SK-N-SH (cell line): ENCODE data around the gene LMNTD2. TPM values are rescaled to one million over a fixed set of nuclear protein-coding genes. Genes with fewer than 3 reads are reported as not detected.
A peak's percentile ranks its signal among the peaks of the same experiment; 100 is the strongest.

ENCODE experiments used
- CTCF ChIA-PET: fragments of 300-600, 350-600 bp; formaldehyde crosslinking; extraction: SDS; loops from one replicate; lab custom pipeline; 2021; lab: Yijun Ruan, JAX
- POLR2A ChIA-PET: fragments of 350-600 bp; sonication (Branson Sonifier 250); formaldehyde crosslinking; extraction: SDS; loops from one replicate; lab custom pipeline; 2020; ENCODE audit warnings: antibody characterized with exemption, inconsistent platforms; lab: Yijun Ruan, JAX
- DNase-seq: peaks from one replicate; pipeline ENCODE4 v3.0.0; 2012
- H2AFZ ChIP-seq: fragments of 200-600 bp; sonication (generic); 2 replicates; pipeline ENCODE4 v1.8.1; 2016; ENCODE audit warnings: antibody characterized with exemption, mild to moderate bottlenecking, low read depth
- H3F3A ChIP-seq: fragments of 200-600 bp; sonication (generic); replicated peaks from 2 replicates; pipeline ENCODE3; 2016; ENCODE audit warnings: antibody characterized with exemption, mild to moderate bottlenecking; ENCODE audit not compliant: insufficient read depth
- H3K27ac ChIP-seq, 2 experiments: fragments of 200-500 bp in 1 of 2; fragments of 200-600 bp in 1 of 2; sonication (Bioruptor generic) in 1 of 2; sonication (generic), shearing (Covaris generic) in 1 of 2; 2 replicates each; pipeline versions ENCODE4 v1.5.1 to v1.6.1; 2014 to 2016; ENCODE audit warnings: low read depth in 2 of 2, inconsistent platforms in 1 of 2, low read length in 1 of 2, mild to moderate bottlenecking in 1 of 2, mixed read lengths in 1 of 2
- H3K27me3 ChIP-seq: fragments of 200-600 bp; sonication (generic), shearing (Covaris generic); 2 replicates; pipeline ENCODE4 v1.6.1; 2016; ENCODE audit warnings: mixed run types; ENCODE audit not compliant: insufficient read depth
- H3K36me3 ChIP-seq, 2 experiments: fragments of 200-500 bp in 1 of 2; fragments of 200-600 bp in 1 of 2; sonication (Bioruptor generic) in 1 of 2; sonication (generic) in 1 of 2; replicated peaks in 1 of 2; 2 replicates each; pipeline versions ENCODE3 to v1.5.1; 2014 to 2016; ENCODE audit warnings: low read length in 1 of 2, mild to moderate bottlenecking in 1 of 2; ENCODE audit not compliant: insufficient read depth in 2 of 2, control insufficient read depth in 1 of 2
- H3K4me1 ChIP-seq, 2 experiments: fragments of 200-500 bp in 1 of 2; fragments of 200-600 bp in 1 of 2; sonication (Bioruptor generic) in 1 of 2; sonication (generic), shearing (Covaris generic) in 1 of 2; 2 replicates each; pipeline versions ENCODE4 v1.5.1 to v1.6.1; 2014 to 2016; ENCODE audit warnings: low read depth in 1 of 2, low read length in 1 of 2, mixed run types in 1 of 2; ENCODE audit not compliant: insufficient read depth in 2 of 2, control insufficient read depth in 1 of 2
- H3K4me2 ChIP-seq: fragments of 200-600 bp; sonication (generic), shearing (Covaris generic); 2 replicates; pipeline ENCODE4 v1.6.1; 2017; ENCODE audit warnings: mixed run types
- H3K4me3 ChIP-seq, 2 experiments: fragments of 200-500 bp in 1 of 2; fragments of 200-600 bp in 1 of 2; sonication (Bioruptor generic) in 1 of 2; sonication (generic), shearing (Covaris generic) in 1 of 2; 2 replicates each; pipeline versions ENCODE4 v1.5.1 to v1.8.1; 2014 to 2016; ENCODE audit warnings: low read depth in 2 of 2, inconsistent platforms in 1 of 2, low read length in 1 of 2, mild to moderate bottlenecking in 1 of 2, mixed read lengths in 1 of 2, moderate library complexity in 1 of 2
- H3K79me2 ChIP-seq: fragments of 200-600 bp; sonication (generic); 2 replicates; pipeline ENCODE4 v1.8.1; 2017; ENCODE audit warnings: mild to moderate bottlenecking; ENCODE audit not compliant: insufficient read depth
- H3K9ac ChIP-seq: fragments of 200-600 bp; sonication (generic); 2 replicates; pipeline ENCODE4 v1.6.1; 2017; ENCODE audit warnings: mixed run types
- H3K9me2 ChIP-seq: fragments of 200-600 bp; sonication (generic); 2 replicates; pipeline ENCODE4 v1.6.1; 2017; ENCODE audit warnings: mixed run types
- H3K9me3 ChIP-seq: fragments of 200-600 bp; sonication (generic); 2 replicates; pipeline ENCODE4 v1.6.1; 2017; ENCODE audit warnings: mixed run types, mild to moderate bottlenecking, moderate library complexity
- H4K20me1 ChIP-seq: fragments of 200-600 bp; sonication (generic); 2 replicates; pipeline ENCODE4 v1.6.1; 2017; ENCODE audit warnings: mild to moderate bottlenecking, mixed run types; ENCODE audit not compliant: insufficient read depth
- CHD2 ChIP-seq: fragments of 150-350 bp; IDR thresholded peaks from 2 replicates; pipeline ENCODE4 v1.6.1; 2018; ENCODE audit warnings: low read length; ENCODE audit not compliant: partially characterized antibody
- ELF1 ChIP-seq: IDR thresholded peaks from 2 replicates; pipeline ENCODE4 v1.4.0; 2012
- EP300 ChIP-seq, 2 experiments: IDR thresholded peaks; 2 replicates each; pipeline versions ENCODE4 v1.4.0 to v1.6.1; 2012; ENCODE audit warnings: borderline replicate concordance in 1 of 2, low read depth in 1 of 2, low read length in 1 of 2
- FOSL2 ChIP-seq: IDR thresholded peaks from 2 replicates; pipeline ENCODE4 v1.4.0; 2012; ENCODE audit warnings: low read depth, mild to moderate bottlenecking, moderate library complexity, borderline replicate concordance
- FOXJ3 ChIP-seq: sonication (generic); formaldehyde crosslinking; IDR thresholded peaks from 2 replicates; pipeline ENCODE4 v1.5.1; 2020; ENCODE audit warnings: mild to moderate bottlenecking, missing genetic modification reagents
- GABPA ChIP-seq: IDR thresholded peaks from 2 replicates; pipeline ENCODE4 v1.4.0; 2012; ENCODE audit warnings: low read depth, mild to moderate bottlenecking
- GATA2 ChIP-seq: sonication (generic); formaldehyde crosslinking; IDR thresholded peaks from 2 replicates; pipeline ENCODE4 v1.5.0; 2020; ENCODE audit warnings: mild to moderate bottlenecking, missing genetic modification reagents
- JUND ChIP-seq: IDR thresholded peaks from 2 replicates; pipeline ENCODE4 v1.4.0; 2012
- MEF2A ChIP-seq: IDR thresholded peaks from 2 replicates; pipeline ENCODE4 v1.4.0; 2012; ENCODE audit warnings: low read depth, borderline replicate concordance
- MXI1 ChIP-seq: IDR thresholded peaks from 2 replicates; pipeline ENCODE4 v1.6.1; 2012; ENCODE audit warnings: mild to moderate bottlenecking, low read depth, low read length, improper control_type of control experiment
- NFIC ChIP-seq: IDR thresholded peaks from 2 replicates; pipeline ENCODE4 v1.4.0; 2012; ENCODE audit warnings: borderline replicate concordance
- POLR2AphosphoS5 ChIP-seq: IDR thresholded peaks from 2 replicates; pipeline ENCODE4 v1.6.1; 2012; ENCODE audit warnings: low read depth, low read length
- RAD21 ChIP-seq: IDR thresholded peaks from 2 replicates; pipeline ENCODE4 v1.6.1; 2012; ENCODE audit warnings: mild to moderate bottlenecking, low read length
- RCOR1 ChIP-seq: fragments of 150-350 bp; IDR thresholded peaks from 2 replicates; pipeline ENCODE4 v1.6.1; 2017; ENCODE audit warnings: antibody characterized with exemption, low read length
- SIN3A ChIP-seq: IDR thresholded peaks from 2 replicates; pipeline ENCODE4 v1.6.1; 2012; ENCODE audit warnings: low read depth, mild to moderate bottlenecking, low read length, moderate library complexity, borderline replicate concordance
- SMC3 ChIP-seq: IDR thresholded peaks from 2 replicates; pipeline ENCODE4 v1.6.1; 2012; ENCODE audit warnings: low read depth, low read length, improper control_type of control experiment
- TAF1 ChIP-seq: IDR thresholded peaks from 2 replicates; pipeline ENCODE4 v1.6.1; 2012; ENCODE audit warnings: low read depth, mild to moderate bottlenecking, low read length, moderate library complexity, borderline replicate concordance
- TCF12 ChIP-seq: IDR thresholded peaks from 2 replicates; pipeline ENCODE4 v1.4.0; 2012
- YY1 ChIP-seq: IDR thresholded peaks from 2 replicates; pipeline ENCODE4 v1.4.0; 2012; ENCODE audit warnings: low read depth, mild to moderate bottlenecking
- WGBS: methylation state at CpG from one replicate; pipeline ENCODE4 v1.1.6; 2017; ENCODE audit warnings: low lambda C conversion rate; 5-methylcytosine and 5-hydroxymethylcytosine counted together
- polyA plus RNA-seq, 3 experiments: library from polyadenylated mRNA; depleted of rRNA; stranded (reverse); fragments of >200 nt; gene quantifications; 2 replicates each; pipeline ENCODE4 v1.2.3, GENCODE V29; 2012
- TF ChIP-seq, protein P1 (sequence below): fragments of 150-350 bp; IDR thresholded peaks from 2 replicates; pipeline ENCODE4 v1.6.1; 2017; ENCODE audit warnings: antibody characterized with exemption, low read length, low read depth, borderline replicate concordance
- TF ChIP-seq, protein P2 (sequence below): fragments of 150-350 bp; IDR thresholded peaks from 2 replicates; pipeline ENCODE4 v1.6.1; 2016; ENCODE audit warnings: mild to moderate bottlenecking, low read depth, low read length
- TF ChIP-seq, protein P3 (sequence below): fragments of 200-600 bp; sonication (generic); IDR thresholded peaks from 2 replicates; pipeline ENCODE4 v1.6.1; 2017; ENCODE audit warnings: antibody characterized with exemption, mild to moderate bottlenecking, moderate library complexity
- TF ChIP-seq, protein P4 (sequence below): IDR thresholded peaks from 2 replicates; pipeline ENCODE4 v1.4.0; 2012; ENCODE audit warnings: low read depth, borderline replicate concordance

Gene LMNTD2
- polyA plus RNA-seq, 1 of the 3 experiments (the other 2 are of a cell fraction) = 2.4 TPM

DNA sequence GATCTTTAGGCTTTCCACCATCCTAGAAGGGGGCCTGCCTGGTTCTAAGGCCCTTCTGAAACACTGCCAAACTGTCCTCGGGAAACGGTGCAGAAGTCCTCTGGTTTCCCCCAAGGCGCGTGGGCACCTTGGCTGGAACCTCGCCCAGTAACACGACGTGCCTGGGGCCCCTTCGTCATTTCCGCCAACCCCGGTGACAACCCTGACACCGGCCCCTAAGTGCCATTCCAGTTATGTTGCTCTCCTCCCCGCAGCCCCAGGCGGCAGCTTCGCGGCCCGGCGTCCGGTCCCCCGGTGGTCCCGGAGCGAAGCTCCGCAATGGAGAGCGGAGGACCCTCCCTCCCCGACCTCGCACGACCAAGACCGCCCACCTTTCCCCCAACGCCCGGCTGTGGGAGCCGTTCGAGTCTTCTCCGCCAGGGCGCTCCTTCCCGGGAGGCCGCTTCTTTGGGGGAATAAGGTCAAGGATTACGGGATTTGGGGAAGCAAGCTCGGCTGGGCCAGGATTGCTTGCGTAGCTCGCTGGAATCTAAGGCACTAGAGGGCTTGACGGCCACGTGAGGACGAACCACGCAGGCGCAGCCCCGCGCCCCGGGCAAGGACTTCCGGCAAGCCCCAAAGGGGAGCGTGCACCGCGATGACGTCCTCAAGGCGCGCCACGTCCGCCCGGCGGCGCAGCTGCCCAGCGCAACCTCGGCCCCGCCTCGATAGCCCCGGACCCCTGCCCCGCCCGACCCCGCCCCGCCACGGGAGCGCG is 54.1 kb downstream of the LMNTD2 start (continued):
- peak; percentile 68 for TF ChIP-seq GABPA
- TF ChIP-seq TCF12 = no peak
- TF ChIP-seq SIN3A = peak; percentile 63
- no peak for TF ChIP-seq RCOR1
- TF ChIP-seq JUND = no peak
- no peak for TF ChIP-seq EP300 (IDR thresholded peaks at IDR 0.05; ENCODE audit: borderline replicate concordance in 1 of 2, low read depth in 1 of 2, low read length in 1 of 2)
- no peak for TF ChIP-seq MEF2A
- TF ChIP-seq, protein P1, sequence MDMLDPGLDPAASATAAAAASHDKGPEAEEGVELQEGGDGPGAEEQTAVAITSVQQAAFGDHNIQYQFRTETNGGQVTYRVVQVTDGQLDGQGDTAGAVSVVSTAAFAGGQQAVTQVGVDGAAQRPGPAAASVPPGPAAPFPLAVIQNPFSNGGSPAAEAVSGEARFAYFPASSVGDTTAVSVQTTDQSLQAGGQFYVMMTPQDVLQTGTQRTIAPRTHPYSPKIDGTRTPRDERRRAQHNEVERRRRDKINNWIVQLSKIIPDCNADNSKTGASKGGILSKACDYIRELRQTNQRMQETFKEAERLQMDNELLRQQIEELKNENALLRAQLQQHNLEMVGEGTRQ = peak; percentile 57
- TF ChIP-seq, protein P2, sequence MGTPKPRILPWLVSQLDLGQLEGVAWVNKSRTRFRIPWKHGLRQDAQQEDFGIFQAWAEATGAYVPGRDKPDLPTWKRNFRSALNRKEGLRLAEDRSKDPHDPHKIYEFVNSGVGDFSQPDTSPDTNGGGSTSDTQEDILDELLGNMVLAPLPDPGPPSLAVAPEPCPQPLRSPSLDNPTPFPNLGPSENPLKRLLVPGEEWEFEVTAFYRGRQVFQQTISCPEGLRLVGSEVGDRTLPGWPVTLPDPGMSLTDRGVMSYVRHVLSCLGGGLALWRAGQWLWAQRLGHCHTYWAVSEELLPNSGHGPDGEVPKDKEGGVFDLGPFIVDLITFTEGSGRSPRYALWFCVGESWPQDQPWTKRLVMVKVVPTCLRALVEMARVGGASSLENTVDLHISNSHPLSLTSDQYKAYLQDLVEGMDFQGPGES = no peak
- peak; percentile 96 for TF ChIP-seq MXI1
- no peak for TF ChIP-seq RAD21
- no peak for TF ChIP-seq SMC3
- no peak for TF ChIP-seq CHD2
- no peak for TF ChIP-seq FOXJ3
- TF ChIP-seq POLR2AphosphoS5 = peak; percentile 53
- TF ChIP-seq NFIC = 0 out of 2 replicates have a peak, but pooled peaks have one; percentile 2
- TF ChIP-seq, protein P3, sequence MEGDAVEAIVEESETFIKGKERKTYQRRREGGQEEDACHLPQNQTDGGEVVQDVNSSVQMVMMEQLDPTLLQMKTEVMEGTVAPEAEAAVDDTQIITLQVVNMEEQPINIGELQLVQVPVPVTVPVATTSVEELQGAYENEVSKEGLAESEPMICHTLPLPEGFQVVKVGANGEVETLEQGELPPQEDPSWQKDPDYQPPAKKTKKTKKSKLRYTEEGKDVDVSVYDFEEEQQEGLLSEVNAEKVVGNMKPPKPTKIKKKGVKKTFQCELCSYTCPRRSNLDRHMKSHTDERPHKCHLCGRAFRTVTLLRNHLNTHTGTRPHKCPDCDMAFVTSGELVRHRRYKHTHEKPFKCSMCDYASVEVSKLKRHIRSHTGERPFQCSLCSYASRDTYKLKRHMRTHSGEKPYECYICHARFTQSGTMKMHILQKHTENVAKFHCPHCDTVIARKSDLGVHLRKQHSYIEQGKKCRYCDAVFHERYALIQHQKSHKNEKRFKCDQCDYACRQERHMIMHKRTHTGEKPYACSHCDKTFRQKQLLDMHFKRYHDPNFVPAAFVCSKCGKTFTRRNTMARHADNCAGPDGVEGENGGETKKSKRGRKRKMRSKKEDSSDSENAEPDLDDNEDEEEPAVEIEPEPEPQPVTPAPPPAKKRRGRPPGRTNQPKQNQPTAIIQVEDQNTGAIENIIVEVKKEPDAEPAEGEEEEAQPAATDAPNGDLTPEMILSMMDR = no peak

DNA sequence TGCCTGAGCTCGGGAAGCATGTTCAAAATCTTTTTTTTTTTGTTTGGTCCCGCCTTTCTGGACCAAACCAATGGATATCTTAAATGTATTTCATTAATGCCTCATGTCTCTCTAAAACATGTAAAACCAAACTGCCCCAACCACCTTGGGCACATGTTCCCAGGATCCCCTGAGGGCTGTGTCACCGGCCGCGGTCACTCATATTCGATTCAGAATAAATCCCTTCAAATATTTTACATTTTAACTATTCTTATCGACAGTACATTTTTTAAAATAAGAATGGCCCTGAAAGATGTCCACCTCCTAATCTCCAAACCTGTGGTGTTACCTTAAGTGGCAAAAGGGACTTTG is 55.6 kb downstream of the LMNTD2 start:
- ChIA-PET CTCF (interaction anchor here (0.6 to 1.2 kb wide), 3 partner anchors 55 to 255 kb away, joined by 3 read pairs; partner anchors contain the start of gene PTDSS2), POLR2A (no interaction called here)
- WGBS = 96% methylated on average over 7 of the region's 7 CpGs
- H3K4me2 ChIP-seq = peak overlapping the region; percentile 93
- 0 out of 2 replicates have a peak, but pooled peaks cover 7% of the 10 kb centered on the region for H4K20me1 ChIP-seq
- H3K4me1 ChIP-seq = peaks cover 7 to 9% of the 10 kb centered on the region in 2 experiments; a peak in 2 of 4 replicates
- H3F3A ChIP-seq = peaks cover 4% of the 10 kb centered on the region
- peaks cover 6 to 28% of the 10 kb centered on the region in 2 experiments for H3K36me3 ChIP-seq
- H3K9ac ChIP-seq = peak overlapping the region; percentile 91; the same call in 1 of the 2 replicates
- H3K9me3 ChIP-seq = no peaks in the 10 kb centered on the region
- peaks cover 61% of the 10 kb centered on the region for H3K79me2 ChIP-seq
- H2AFZ ChIP-seq = no peak overlapping the region
- H3K27me3 ChIP-seq = no peaks in the 10 kb centered on the region
- H3K9me2 ChIP-seq = no peaks in the 10 kb centered on the region
- DNase-seq = no peak
- TF ChIP-seq, protein P1 = no peak
- TF ChIP-seq YY1 = no peak
- TF ChIP-seq NFIC = no peak
- no peak for TF ChIP-seq CHD2
- TF ChIP-seq POLR2AphosphoS5 = no peak
- TF ChIP-seq, protein P2 = no peak
- no peak for TF ChIP-seq GATA2 (CRISPR knock-in tag)
- no peak for TF ChIP-seq ELF1
- no peak for TF ChIP-seq TAF1
- TF ChIP-seq, protein P4, sequence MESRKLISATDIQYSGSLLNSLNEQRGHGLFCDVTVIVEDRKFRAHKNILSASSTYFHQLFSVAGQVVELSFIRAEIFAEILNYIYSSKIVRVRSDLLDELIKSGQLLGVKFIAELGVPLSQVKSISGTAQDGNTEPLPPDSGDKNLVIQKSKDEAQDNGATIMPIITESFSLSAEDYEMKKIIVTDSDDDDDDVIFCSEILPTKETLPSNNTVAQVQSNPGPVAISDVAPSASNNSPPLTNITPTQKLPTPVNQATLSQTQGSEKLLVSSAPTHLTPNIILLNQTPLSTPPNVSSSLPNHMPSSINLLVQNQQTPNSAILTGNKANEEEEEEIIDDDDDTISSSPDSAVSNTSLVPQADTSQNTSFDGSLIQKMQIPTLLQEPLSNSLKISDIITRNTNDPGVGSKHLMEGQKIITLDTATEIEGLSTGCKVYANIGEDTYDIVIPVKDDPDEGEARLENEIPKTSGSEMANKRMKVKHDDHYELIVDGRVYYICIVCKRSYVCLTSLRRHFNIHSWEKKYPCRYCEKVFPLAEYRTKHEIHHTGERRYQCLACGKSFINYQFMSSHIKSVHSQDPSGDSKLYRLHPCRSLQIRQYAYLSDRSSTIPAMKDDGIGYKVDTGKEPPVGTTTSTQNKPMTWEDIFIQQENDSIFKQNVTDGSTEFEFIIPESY = no peak
- no peak for TF ChIP-seq FOSL2
- no peak overlapping the region; a peak in 2 of 4 replicates for H3K27ac ChIP-seq
- peak overlapping the region in 1 of 2 experiments; percentile 86; a peak in 2 of 4 replicates for H3K4me3 ChIP-seq
